Panc1 (cell line): ENCODE measurements around the gene TRIM66. TPM values are rescaled to one million over a fixed set of nuclear protein-coding genes. Genes with fewer than 3 reads are reported as not detected.

Experiments
- ATAC-seq: fragments of 200-7000 bp; cut with Tn5 transposase; 2 replicates; pipeline ENCODE4 v1.9.1; 2020; ENCODE audit warnings: mild to moderate bottlenecking, moderate library complexity
- BruUV-seq: library from RNA; stranded (reverse); fragments of 400-500 nt; replicated peaks from 2 replicates; lab custom pipeline; 2021; lab: Mats Ljungman, UMichigan
- CTCF ChIA-PET: fragments of 300-600 bp; sonication (Branson Sonifier 250); formaldehyde crosslinking; loops from one replicate; lab custom pipeline; 2022; ENCODE audit warnings: antibody characterized with exemption; lab: Charles Lee
- POLR2A ChIA-PET: fragments of 300-600 bp; sonication (Branson Sonifier 250); formaldehyde crosslinking; loops from one replicate; lab custom pipeline; 2022; ENCODE audit warnings: antibody characterized with exemption; lab: Charles Lee
- DNase-seq: peaks from one replicate; pipeline ENCODE4 v3.0.0-alpha.2; 2010; ENCODE audit warnings: low read depth, low spot score
- H3K27ac ChIP-seq: 2 replicates; pipeline ENCODE4 v1.5.1; 2011; ENCODE audit warnings: mild to moderate bottlenecking, low read length, inconsistent platforms
- H3K27me3 ChIP-seq: fragments of 200-500 bp; sonication (Bioruptor generic); 2 replicates; pipeline ENCODE4 v1.6.0; 2014; ENCODE audit warnings: low read length, inconsistent platforms; ENCODE audit not compliant: control insufficient read depth, insufficient read depth
- H3K36me3 ChIP-seq: fragments of 200-500 bp; sonication (Bioruptor generic); 2 replicates; pipeline ENCODE4 v1.5.1; 2014; ENCODE audit warnings: inconsistent platforms, mild to moderate bottlenecking, low read length, moderate library complexity; ENCODE audit not compliant: control insufficient read depth, insufficient read depth
- H3K4me1 ChIP-seq: 2 replicates; pipeline ENCODE4 v1.5.1; 2011; ENCODE audit warnings: inconsistent platforms, mild to moderate bottlenecking, low read length, moderate library complexity; ENCODE audit not compliant: control insufficient read depth, insufficient read depth
- H3K4me3 ChIP-seq, 2 experiments: 2 replicates each; pipeline ENCODE4 v1.5.1; 2011 to 2012; ENCODE audit warnings: low read depth in 2 of 2, low read length in 2 of 2, mild to moderate bottlenecking in 2 of 2, inconsistent platforms in 1 of 2, moderate library complexity in 1 of 2
- H3K9me3 ChIP-seq: fragments of 200-500 bp; sonication (Bioruptor generic); 2 replicates; pipeline ENCODE4 v1.5.1; 2014; ENCODE audit warnings: low read depth, mild to moderate bottlenecking, inconsistent platforms, low read length, moderate library complexity; ENCODE audit not compliant: control insufficient read depth, insufficient read depth
- POLR2AphosphoS5 ChIP-seq: IDR thresholded peaks from 2 replicates; pipeline ENCODE4 v1.6.1; 2012; ENCODE audit warnings: mild to moderate bottlenecking, low read depth, low read length, moderate library complexity
- SIN3A ChIP-seq: IDR thresholded peaks from 2 replicates; pipeline ENCODE4 v1.6.1; 2012; ENCODE audit warnings: low read depth, mild to moderate bottlenecking, low read length, moderate library complexity, borderline replicate concordance; ENCODE audit not compliant: insufficient read depth
- TCF7L2 ChIP-seq: IDR thresholded peaks from 2 replicates; pipeline ENCODE4 v1.6.1; 2011; ENCODE audit warnings: mild to moderate bottlenecking, low read depth, low read length, inconsistent platforms
- in situ Hi-C: cut with HindIII; loops from 2 replicates; pipeline ENCODE4 v1.10.0; 2016; ENCODE audit warnings: low sequenced_read_pairs, low pct_unique_long_range_greater_than_20kb
- intact Hi-C: fragments of 100-400 bp; cut with micrococcal nuclease; formaldehyde crosslinking; loops from one replicate; pipeline ENCODE4 v1.10.0; 2022; ENCODE audit not compliant: unreplicated experiment
- total RNA-seq: library from RNA; stranded (reverse); gene quantifications from one replicate; pipeline ENCODE4 v1.2.1, GENCODE V29; 2021; ENCODE audit not compliant: unreplicated experiment
- TF ChIP-seq, protein P1 (sequence below): fragments of 450-650 bp; IDR thresholded peaks from 2 replicates; pipeline ENCODE4 v1.5.1; 2017; ENCODE audit warnings: mild to moderate bottlenecking
- TF ChIP-seq, protein P2 (sequence below), 2 experiments: IDR thresholded peaks; 2 replicates each; pipeline ENCODE4 v1.6.1; 2011 to 2012; ENCODE audit warnings: low read depth in 2 of 2, control low read depth in 1 of 2, low read length in 1 of 2, mild to moderate bottlenecking in 1 of 2, moderate library complexity in 1 of 2; ENCODE audit not compliant: insufficient read depth in 1 of 2

The TRIM66 gene
- total RNA-seq, 1 experiment from 2014 or later: 30.4 TPM

DNA sequence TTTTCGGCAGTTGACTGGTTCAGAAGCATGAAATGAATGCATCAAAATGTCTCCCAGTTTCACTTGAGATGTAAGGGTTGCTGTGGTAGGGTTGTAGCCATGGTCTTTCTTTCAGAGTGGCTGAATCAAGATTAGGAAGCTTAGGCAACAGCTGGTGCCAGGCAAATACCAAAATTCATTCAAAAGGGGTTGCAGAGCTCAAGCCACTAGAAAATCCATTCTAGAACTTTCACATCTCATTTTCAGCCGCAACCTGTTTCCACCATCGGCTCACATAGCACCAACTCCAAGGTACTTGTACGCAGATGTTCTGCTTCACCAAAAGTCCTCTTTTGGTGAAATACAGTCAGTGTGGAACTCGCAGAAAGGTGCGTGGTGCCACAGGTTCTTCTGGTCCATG lies 48.0 kb downstream of the TRIM66 start:
- ChIA-PET CTCF (no interaction called here), POLR2A (no interaction called here)
- Histone ChIP-seq H3K27ac (no peak overlapping the region), H3K9me3 (no peaks in the 10 kb centered on the region), H3K36me3 (peaks cover 11% of the 10 kb centered on the region), H3K4me1 (no peaks in the 10 kb centered on the region), H3K4me3 (no peak overlapping the region), H3K27me3 (no peaks in the 10 kb centered on the region)
- ATAC-seq: no peak
- no peak for DNase-seq
- in situ Hi-C loops (no loop called here), intact Hi-C loops (no loop called here)
- TF ChIP-seq, protein P1, sequence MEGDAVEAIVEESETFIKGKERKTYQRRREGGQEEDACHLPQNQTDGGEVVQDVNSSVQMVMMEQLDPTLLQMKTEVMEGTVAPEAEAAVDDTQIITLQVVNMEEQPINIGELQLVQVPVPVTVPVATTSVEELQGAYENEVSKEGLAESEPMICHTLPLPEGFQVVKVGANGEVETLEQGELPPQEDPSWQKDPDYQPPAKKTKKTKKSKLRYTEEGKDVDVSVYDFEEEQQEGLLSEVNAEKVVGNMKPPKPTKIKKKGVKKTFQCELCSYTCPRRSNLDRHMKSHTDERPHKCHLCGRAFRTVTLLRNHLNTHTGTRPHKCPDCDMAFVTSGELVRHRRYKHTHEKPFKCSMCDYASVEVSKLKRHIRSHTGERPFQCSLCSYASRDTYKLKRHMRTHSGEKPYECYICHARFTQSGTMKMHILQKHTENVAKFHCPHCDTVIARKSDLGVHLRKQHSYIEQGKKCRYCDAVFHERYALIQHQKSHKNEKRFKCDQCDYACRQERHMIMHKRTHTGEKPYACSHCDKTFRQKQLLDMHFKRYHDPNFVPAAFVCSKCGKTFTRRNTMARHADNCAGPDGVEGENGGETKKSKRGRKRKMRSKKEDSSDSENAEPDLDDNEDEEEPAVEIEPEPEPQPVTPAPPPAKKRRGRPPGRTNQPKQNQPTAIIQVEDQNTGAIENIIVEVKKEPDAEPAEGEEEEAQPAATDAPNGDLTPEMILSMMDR: no peak
- TF ChIP-seq, protein P2, sequence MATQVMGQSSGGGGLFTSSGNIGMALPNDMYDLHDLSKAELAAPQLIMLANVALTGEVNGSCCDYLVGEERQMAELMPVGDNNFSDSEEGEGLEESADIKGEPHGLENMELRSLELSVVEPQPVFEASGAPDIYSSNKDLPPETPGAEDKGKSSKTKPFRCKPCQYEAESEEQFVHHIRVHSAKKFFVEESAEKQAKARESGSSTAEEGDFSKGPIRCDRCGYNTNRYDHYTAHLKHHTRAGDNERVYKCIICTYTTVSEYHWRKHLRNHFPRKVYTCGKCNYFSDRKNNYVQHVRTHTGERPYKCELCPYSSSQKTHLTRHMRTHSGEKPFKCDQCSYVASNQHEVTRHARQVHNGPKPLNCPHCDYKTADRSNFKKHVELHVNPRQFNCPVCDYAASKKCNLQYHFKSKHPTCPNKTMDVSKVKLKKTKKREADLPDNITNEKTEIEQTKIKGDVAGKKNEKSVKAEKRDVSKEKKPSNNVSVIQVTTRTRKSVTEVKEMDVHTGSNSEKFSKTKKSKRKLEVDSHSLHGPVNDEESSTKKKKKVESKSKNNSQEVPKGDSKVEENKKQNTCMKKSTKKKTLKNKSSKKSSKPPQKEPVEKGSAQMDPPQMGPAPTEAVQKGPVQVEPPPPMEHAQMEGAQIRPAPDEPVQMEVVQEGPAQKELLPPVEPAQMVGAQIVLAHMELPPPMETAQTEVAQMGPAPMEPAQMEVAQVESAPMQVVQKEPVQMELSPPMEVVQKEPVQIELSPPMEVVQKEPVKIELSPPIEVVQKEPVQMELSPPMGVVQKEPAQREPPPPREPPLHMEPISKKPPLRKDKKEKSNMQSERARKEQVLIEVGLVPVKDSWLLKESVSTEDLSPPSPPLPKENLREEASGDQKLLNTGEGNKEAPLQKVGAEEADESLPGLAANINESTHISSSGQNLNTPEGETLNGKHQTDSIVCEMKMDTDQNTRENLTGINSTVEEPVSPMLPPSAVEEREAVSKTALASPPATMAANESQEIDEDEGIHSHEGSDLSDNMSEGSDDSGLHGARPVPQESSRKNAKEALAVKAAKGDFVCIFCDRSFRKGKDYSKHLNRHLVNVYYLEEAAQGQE (IDR thresholded peaks at IDR 0.05; ENCODE audit: insufficient read depth in 1 of 2, low read depth in 2 of 2, low read length in 1 of 2): no peak
- no peak for TF ChIP-seq POLR2AphosphoS5
- no peak for TF ChIP-seq SIN3A
- no peak for TF ChIP-seq TCF7L2
- BruUV-seq: no TSS peak

DNA sequence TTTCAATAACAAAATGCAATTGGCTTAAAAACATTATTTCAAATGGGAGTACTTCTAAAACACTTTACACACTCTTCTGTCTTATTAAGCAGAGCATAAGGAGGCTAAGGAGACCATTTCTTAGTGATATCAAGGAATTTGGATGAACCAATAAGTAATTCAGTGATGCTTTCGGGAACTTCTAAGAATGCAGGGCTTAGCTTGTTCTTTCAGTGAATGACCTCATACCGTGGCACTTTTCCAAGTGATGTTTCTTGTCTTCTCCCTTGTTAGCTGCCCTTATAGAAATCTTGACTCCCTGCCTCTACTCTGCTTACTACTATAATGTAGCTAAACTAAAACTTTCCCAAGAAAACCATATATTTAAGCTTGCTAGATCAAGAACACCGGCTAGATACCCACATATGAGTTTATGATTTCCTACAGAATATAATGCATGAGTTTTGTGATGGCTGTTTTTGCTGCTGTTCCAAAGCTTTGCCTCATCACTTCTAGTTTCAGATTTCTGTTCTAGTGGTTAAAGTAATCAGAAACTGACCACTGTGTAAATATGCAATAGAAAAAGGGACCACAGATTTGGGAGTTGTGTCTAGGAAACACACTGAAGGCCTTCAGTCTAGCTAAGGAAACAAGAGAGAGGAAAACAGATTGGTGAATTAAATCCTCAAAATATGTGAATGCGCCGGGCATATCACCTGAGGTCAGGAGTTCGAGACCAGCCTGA lies 50.9 kb downstream of the TRIM66 start:
- no peaks in the 10 kb centered on the region for H3K4me1 ChIP-seq
- no TSS peak for BruUV-seq
- intact Hi-C loops: no loop called here
- ChIA-PET POLR2A (no interaction called here), CTCF (no interaction called here)
- DNase-seq (no peak), ATAC-seq (no peak)
- peaks cover 7% of the 10 kb centered on the region for H3K36me3 ChIP-seq
- no peaks in the 10 kb centered on the region for H3K9me3 ChIP-seq
- in situ Hi-C loops: no loop called here
- H3K27ac ChIP-seq: no peak overlapping the region
- H3K27me3 ChIP-seq: no peaks in the 10 kb centered on the region
- TF ChIP-seq SIN3A (no peak), TCF7L2 (no peak), POLR2AphosphoS5 (no peak)
- TF ChIP-seq, protein P2 (IDR thresholded peaks at IDR 0.05; ENCODE audit: insufficient read depth in 1 of 2, low read depth in 2 of 2, low read length in 1 of 2): no peak
- TF ChIP-seq, protein P1: no peak
- no peak overlapping the region for H3K4me3 ChIP-seq
